ENCODE measurements around the gene KISS1R.
"Not testable (repeated sequence)": the region's sequence is repeated elsewhere in the genome, so short reads cannot be mapped to it uniquely, and the experiment has no call there.

Gene KISS1R

GRCh38 chr19:917323-918151 is at the start of gene KISS1R:
Gene KISS1R, plus strand, starts transcription at chr19:917333. Its CDS starts 170 bp downstream, at chr19:917503.
- FAIRE-seq (no peak), DNase-seq (ENCODE audit: low spot score) (no peak)

- no peak for FAIRE-seq
These were observed 49.2 kb upstream of the KISS1R start for GRCh38 chr19:867855-868457.

GRCh38 chr19:868458-869244 is 48.5 kb upstream of the KISS1R start:
- DNase-seq (ENCODE audit: low spot score) (no peak), FAIRE-seq (no peak)

More at GRCh38 chr19:867855-868457, 49.2 kb upstream of the KISS1R start:
- no peak for DNase-seq (ENCODE audit: low spot score)

- DNase-seq (ENCODE audit: low spot score) (peak; percentile 66), FAIRE-seq (no peak)
These were observed 47.6 kb upstream of the KISS1R start for GRCh38 chr19:869245-870177.

- FAIRE-seq (no peak), DNase-seq (ENCODE audit: low spot score) (no peak)
These were observed 46.8 kb upstream of the KISS1R start for GRCh38 chr19:870314-870713.

GRCh38 chr19:870963-871401 is 46.2 kb upstream of the KISS1R start:
- FAIRE-seq = no peak
- no peak for DNase-seq (ENCODE audit: low spot score)

GRCh38 chr19:871446-872265 is 45.5 kb upstream of the KISS1R start:
- DNase-seq (ENCODE audit: low spot score) = peak; percentile 62
- no peak for FAIRE-seq

- DNase-seq (ENCODE audit: low spot score) = peak; percentile 59
These were observed 44.7 kb upstream of the KISS1R start for GRCh38 chr19:872266-872951.

GRCh38 chr19:873084-873483 is 44.0 kb upstream of the KISS1R start:
- FAIRE-seq (no peak), DNase-seq (ENCODE audit: low spot score) (no peak)

More at GRCh38 chr19:872266-872951, 44.7 kb upstream of the KISS1R start:
- no peak for FAIRE-seq

GRCh38 chr19:873561-874041 is 43.5 kb upstream of the KISS1R start:
- FAIRE-seq (no peak), DNase-seq (ENCODE audit: low spot score) (no peak)

GRCh38 chr19:875265-875879 is 41.8 kb upstream of the KISS1R start:
- no peak for FAIRE-seq
- no peak for DNase-seq (ENCODE audit: low spot score)

- DNase-seq (ENCODE audit: low spot score) = no peak
- FAIRE-seq = no peak
These were observed 41.0 kb upstream of the KISS1R start for GRCh38 chr19:876089-876488.

- DNase-seq (ENCODE audit: low spot score) (no peak), FAIRE-seq (no peak)
These were observed 40.3 kb upstream of the KISS1R start for GRCh38 chr19:876780-877314.

- DNase-seq (ENCODE audit: low spot score) = not testable (repeated sequence)
- FAIRE-seq = peak; percentile 93
These were observed 39.0 kb upstream of the KISS1R start for GRCh38 chr19:877992-878660.

GRCh38 chr19:878751-879561 is 38.2 kb upstream of the KISS1R start:
- DNase-seq (ENCODE audit: low spot score) = not testable (repeated sequence)
- peak; percentile 97 for FAIRE-seq

GRCh38 chr19:879711-880438 is 37.3 kb upstream of the KISS1R start:
- DNase-seq (ENCODE audit: low spot score) = no peak

More at GRCh38 chr19:879711-880438, 37.3 kb upstream of the KISS1R start:
- no peak for FAIRE-seq

Data from urothelium cell line (cell line).